H1 (cell line): ENCODE data around the gene PXDN. TPM values are rescaled to one million over a fixed set of nuclear protein-coding genes. Genes with fewer than 3 reads are reported as not detected.

Source experiments
- CTCF ChIA-PET: fragments of 300-600 bp; sonication (Branson Sonifier 250); formaldehyde crosslinking; loops from one replicate; lab custom pipeline; 2021; ENCODE audit not compliant: partially characterized antibody; lab: Charles Lee
- POLR2A ChIA-PET: fragments of 300-600 bp; sonication (Branson Sonifier 250); formaldehyde crosslinking; loops from one replicate; lab custom pipeline; 2021; ENCODE audit warnings: inconsistent platforms; ENCODE audit not compliant: partially characterized antibody; lab: Charles Lee
- DNase-seq, 2 experiments: peaks; one replicate each; pipeline versions ENCODE4 v3.0.0 to v3.0.0-alpha.2; 2010 to 2022; ENCODE audit warnings: low spot score in 2 of 2, low read depth in 1 of 2, mixed read lengths in 1 of 2
- FAIRE-seq: peaks from 2 replicates; lab custom pipeline; 2011; peaks lifted over from hg19 to GRCh38; lab: Jason Lieb, UNC
- H2AFZ ChIP-seq: 2 replicates; pipeline ENCODE4 v1.8.1; 2012; ENCODE audit warnings: low read length, inconsistent platforms
- H2AK5ac ChIP-seq: 2 replicates; pipeline ENCODE4 v1.6.1; 2013; ENCODE audit warnings: low read depth, low read length
- H2BK120ac ChIP-seq: replicated peaks from 2 replicates; pipeline ENCODE3; 2013; ENCODE audit warnings: low read depth, low read length, inconsistent platforms
- H2BK12ac ChIP-seq: 2 replicates; pipeline ENCODE4 v1.6.1; 2013; ENCODE audit warnings: low read depth, low read length
- H2BK15ac ChIP-seq: 2 replicates; pipeline ENCODE4 v1.6.1; 2013; ENCODE audit warnings: low read length
- H2BK20ac ChIP-seq: 2 replicates; pipeline ENCODE4 v1.6.1; 2013; ENCODE audit warnings: low read length
- H2BK5ac ChIP-seq: 2 replicates; pipeline ENCODE4 v1.6.1; 2013; ENCODE audit warnings: low read depth, low read length
- H3K14ac ChIP-seq: 2 replicates; pipeline ENCODE4 v1.6.1; 2013; ENCODE audit warnings: inconsistent platforms; ENCODE audit not compliant: insufficient read length
- H3K18ac ChIP-seq: 2 replicates; pipeline ENCODE4 v1.6.1; 2013; ENCODE audit warnings: low read length; ENCODE audit errors: extremely low read depth
- H3K23ac ChIP-seq: 2 replicates; pipeline ENCODE4 v1.6.1; 2013; ENCODE audit warnings: inconsistent platforms; ENCODE audit not compliant: insufficient read length
- H3K23me2 ChIP-seq: 2 replicates; pipeline ENCODE4 v1.6.1; 2013; ENCODE audit warnings: low read depth, low read length
- H3K27ac ChIP-seq: 2 replicates; pipeline ENCODE4 v1.6.1; 2011; ENCODE audit warnings: low read depth, low read length, inconsistent platforms
- H3K27me3 ChIP-seq, 4 experiments: replicated peaks in 1 of 4; 1 replicate in 1 of 4; 2 replicates in 3 of 4; pipeline versions ENCODE4 v1.6.1 to v1.8.1; 2011 to 2013; ENCODE audit warnings: low read length in 3 of 4, mild to moderate bottlenecking in 3 of 4, inconsistent platforms in 2 of 4, mixed read lengths in 2 of 4, moderate library complexity in 1 of 4; ENCODE audit not compliant: control insufficient read depth in 3 of 4, insufficient read depth in 3 of 4; ENCODE audit errors: extremely low read depth in 1 of 4
- H3K36me3 ChIP-seq, 4 experiments: 2 replicates each; pipeline versions ENCODE4 v1.6.1 to v1.8.1; 2011 to 2013; ENCODE audit warnings: mild to moderate bottlenecking in 4 of 4, low read length in 3 of 4, moderate library complexity in 2 of 4, control low read depth in 1 of 4, inconsistent platforms in 1 of 4; ENCODE audit not compliant: insufficient read depth in 4 of 4, control insufficient read depth in 2 of 4
- H3K4ac ChIP-seq: replicated peaks from 2 replicates; pipeline ENCODE3; 2013; ENCODE audit warnings: low read length, low read depth, mixed read lengths, inconsistent platforms; ENCODE audit not compliant: insufficient read length
- H3K4me1 ChIP-seq, 4 experiments: replicated peaks in 1 of 4; 1 replicate in 1 of 4; 2 replicates in 3 of 4; pipeline versions ENCODE4 v1.6.1 to v1.8.1; 2011 to 2013; ENCODE audit warnings: low read length in 3 of 4, inconsistent platforms in 2 of 4, mixed read lengths in 1 of 4; ENCODE audit not compliant: insufficient read depth in 4 of 4, control insufficient read depth in 3 of 4
- H3K4me2 ChIP-seq, 2 experiments: 2 replicates each; pipeline versions ENCODE4 v1.6.1 to v1.8.1; 2011 to 2013; ENCODE audit warnings: low read depth in 2 of 2, low read length in 2 of 2, control low read depth in 1 of 2, inconsistent platforms in 1 of 2, mild to moderate bottlenecking in 1 of 2; ENCODE audit not compliant: insufficient read depth in 1 of 2
- H3K4me3 ChIP-seq, 4 experiments: fragments of 200-600, 300-600 bp in 1 of 4; sonication (generic), shearing (Covaris generic), sonication (Bioruptor Twin) in 1 of 4; 2 replicates each; pipeline versions ENCODE4 v1.5.1 to v1.8.1; 2011 to 2016; ENCODE audit warnings: low read length in 4 of 4, low read depth in 3 of 4, control low read depth in 2 of 4, inconsistent platforms in 2 of 4, mild to moderate bottlenecking in 2 of 4, mixed read lengths in 1 of 4, moderate library complexity in 1 of 4; ENCODE audit not compliant: insufficient read depth in 2 of 4; ENCODE audit errors: extremely low read depth in 1 of 4
- H3K56ac ChIP-seq: replicated peaks from 2 replicates; pipeline ENCODE3; 2013; ENCODE audit warnings: low read depth, mild to moderate bottlenecking, mixed read lengths, low read length, inconsistent platforms; ENCODE audit not compliant: insufficient read length
- H3K79me1 ChIP-seq: 2 replicates; pipeline ENCODE4 v1.6.1; 2013; ENCODE audit warnings: low read depth, low read length, control low read depth
- H3K79me2 ChIP-seq, 2 experiments: 2 replicates each; pipeline versions ENCODE4 v1.6.1 to v1.8.1; 2012 to 2013; ENCODE audit warnings: low read length in 2 of 2, mild to moderate bottlenecking in 2 of 2, inconsistent platforms in 1 of 2; ENCODE audit not compliant: insufficient read depth in 2 of 2, control insufficient read depth in 1 of 2
- H3K9ac ChIP-seq, 4 experiments: replicated peaks in 1 of 4; 1 replicate in 1 of 4; 2 replicates in 3 of 4; pipeline versions ENCODE4 v1.6.1 to v1.8.1; 2011 to 2013; ENCODE audit warnings: low read depth in 3 of 4, low read length in 3 of 4, control low read depth in 2 of 4, mild to moderate bottlenecking in 2 of 4, moderate library complexity in 2 of 4, inconsistent platforms in 1 of 4; ENCODE audit errors: extremely low read depth in 1 of 4
- H3K9me3 ChIP-seq, 2 experiments: 2 replicates each; pipeline versions ENCODE4 v1.6.1 to v1.8.1; 2012 to 2013; ENCODE audit warnings: mild to moderate bottlenecking in 2 of 2, moderate library complexity in 2 of 2, control low read depth in 1 of 2, inconsistent platforms in 1 of 2, low read depth in 1 of 2, low read length in 1 of 2, mixed read lengths in 1 of 2; ENCODE audit not compliant: insufficient read depth in 2 of 2
- H4K20me1 ChIP-seq, 2 experiments: replicated peaks in 1 of 2; 2 replicates each; pipeline versions ENCODE3 to v1.8.1; 2011 to 2013; ENCODE audit warnings: inconsistent platforms in 2 of 2, low read length in 2 of 2, mild to moderate bottlenecking in 1 of 2; ENCODE audit not compliant: insufficient read depth in 2 of 2, control insufficient read depth in 1 of 2
- H4K5ac ChIP-seq: 2 replicates; pipeline ENCODE4 v1.6.1; 2013; ENCODE audit warnings: low read length, low read depth, mixed read lengths, inconsistent platforms; ENCODE audit not compliant: insufficient read length
- H4K8ac ChIP-seq: 2 replicates; pipeline ENCODE4 v1.8.0; 2013; ENCODE audit warnings: mild to moderate bottlenecking, moderate library complexity, low read length, inconsistent platforms; ENCODE audit not compliant: insufficient read depth; ENCODE audit errors: extremely low read depth
- H4K91ac ChIP-seq: replicated peaks from 2 replicates; pipeline ENCODE3; 2013; ENCODE audit warnings: low read length, mixed read lengths, inconsistent platforms; ENCODE audit not compliant: insufficient read length
- ASH2L ChIP-seq: fragments of 200-600, 300-600 bp; sonication (generic); IDR thresholded peaks from one replicate; pipeline ENCODE4 v1.7.1; 2017; ENCODE audit warnings: low read length
- CBX5 ChIP-seq: fragments of 300-800, 300-1000 bp; sonication (generic); IDR thresholded peaks from 2 replicates; pipeline ENCODE4 v1.7.1; 2016; ENCODE audit warnings: antibody characterized with exemption, low read length, low read depth
- CEBPB ChIP-seq: IDR thresholded peaks from 2 replicates; pipeline ENCODE4 v1.6.1; 2012; ENCODE audit warnings: low read depth, low read length
- CTBP2 ChIP-seq: IDR thresholded peaks from 2 replicates; pipeline ENCODE4 v1.7.0; 2011; ENCODE audit warnings: borderline replicate concordance, mild to moderate bottlenecking, moderate library complexity, mixed read lengths, low read length; ENCODE audit not compliant: insufficient read depth, insufficient read length
- FOSL1 ChIP-seq: IDR thresholded peaks from 2 replicates; pipeline ENCODE4 v1.6.1; 2011; ENCODE audit warnings: mild to moderate bottlenecking, low read depth, low read length, moderate library complexity; ENCODE audit not compliant: insufficient read depth
- MAFK ChIP-seq: IDR thresholded peaks from 2 replicates; pipeline ENCODE4 v1.6.1; 2012; ENCODE audit warnings: low read depth, mild to moderate bottlenecking, improper control_type of control experiment, low read length
- RAD21 ChIP-seq, 2 experiments: IDR thresholded peaks in 1 of 2; conservative IDR thresholded peaks in 1 of 2; 2 replicates each; pipeline ENCODE4 v1.6.1; 2011; ENCODE audit warnings: low read depth in 2 of 2, low read length in 2 of 2, improper control_type of control experiment in 1 of 2, inconsistent platforms in 1 of 2, mild to moderate bottlenecking in 1 of 2, moderate library complexity in 1 of 2
- RNF2 ChIP-seq: fragments of 200-900, 300-1000 bp; sonication (generic); IDR thresholded peaks from 2 replicates; pipeline ENCODE4 v1.7.1; 2016; ENCODE audit warnings: borderline replicate concordance, low read depth, mild to moderate bottlenecking, antibody characterized with exemption, low read length; ENCODE audit not compliant: poor library complexity, severe bottlenecking; ENCODE audit errors: missing control alignments
- SP1 ChIP-seq: IDR thresholded peaks from 2 replicates; pipeline ENCODE4 v1.6.1; 2011; ENCODE audit warnings: low read depth, low read length
- SP4 ChIP-seq: IDR thresholded peaks from 2 replicates; pipeline ENCODE4 v1.6.1; 2012; ENCODE audit warnings: low read length, inconsistent platforms
- WGBS, 2 experiments: shearing (Covaris generic) in 1 of 2; methylation state at CpG; one replicate each; pipeline versions ENCODE4 v1.1.6 to v1.1.7; 2013 to 2015; ENCODE audit warnings: low lambda C conversion rate in 2 of 2, mixed read lengths in 2 of 2, inconsistent platforms in 1 of 2, low coverage in 1 of 2, missing lambda C conversion rate in 1 of 2; ENCODE audit not compliant: insufficient replicate concordance in 2 of 2, insufficient coverage in 1 of 2, insufficient read length in 1 of 2; ENCODE audit errors: extremely low coverage in 1 of 2, missing lambda C conversion rate in 1 of 2; 5-methylcytosine and 5-hydroxymethylcytosine counted together
- polyA plus RNA-seq, 7 experiments: library from polyadenylated mRNA; depleted of rRNA in 3 of 7; stranded (reverse) in 5 of 7; unstranded in 2 of 7; fragments of >200 nt in 5 of 7; fragments of 200-250 nt in 2 of 7; gene quantifications; 1 replicate in 5 of 7; 2 replicates in 1 of 7; 4 replicates in 1 of 7; pipeline versions ENCODE4 v1.2.1 to v1.2.3, GENCODE V29; 2011 to 2013; ENCODE audit warnings: missing spikeins in 2 of 7, mixed read lengths in 2 of 7
- total RNA-seq: library from RNA; stranded (reverse); fragmentation: NEBNext Ultra II Directional; extraction: Animal tissue kit (Norgen Biotek cat#: 25700); gene quantifications from 2 replicates; pipeline ENCODE4 v1.2.1, GENCODE V29; 2021
- TF ChIP-seq, protein P1 (sequence below): IDR thresholded peaks from 2 replicates; pipeline ENCODE4 v1.6.1; 2012; ENCODE audit warnings: inconsistent platforms

PXDN gene
- total and polyA plus RNA-seq, 2 of the 8 experiments (the other 6 are each of a cell fraction or from before 2014, with no cell fraction given), result 104 to 141 TPM

DNA sequence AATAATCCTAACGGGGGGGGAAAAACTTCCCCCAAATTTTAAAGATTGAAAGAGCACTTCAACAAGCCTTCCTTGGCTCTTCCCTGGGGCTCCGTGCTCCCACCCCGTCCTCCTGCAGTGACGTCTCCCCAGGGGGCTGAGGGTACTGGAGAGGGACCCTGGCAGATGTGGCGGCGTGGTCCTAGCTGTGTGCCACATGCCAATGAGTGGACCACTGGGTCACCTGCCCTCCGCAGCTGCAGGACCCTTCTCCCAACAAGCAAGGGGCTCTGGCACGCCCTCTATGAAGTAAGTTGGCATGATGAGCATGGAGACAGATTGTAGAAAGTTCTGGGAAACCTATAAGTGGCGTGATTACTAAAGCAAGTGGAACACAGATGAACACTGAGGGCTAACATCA lies 46.7 kb downstream of the PXDN start:
- no peak overlapping the region for H3K23ac ChIP-seq
- no peak overlapping the region for H2BK5ac ChIP-seq
- H3K36me3 ChIP-seq, result peaks cover 0 to 4% (median under 1%) of the 10 kb centered on the region in 4 experiments; a peak in 2 of 8 replicates
- no peak overlapping the region for H2BK15ac ChIP-seq
- no peak overlapping the region for H3K14ac ChIP-seq
- POLR2A ChIA-PET, result interaction anchor here (1.2 to 2.3 kb wide), 2 partner anchors 10 to 87 kb away, joined by 3 to 6 read pairs; no protein-coding TSS in a partner anchor
- no peak overlapping the region for H4K5ac ChIP-seq
- TF ChIP-seq CEBPB, result no peak
- TF ChIP-seq FOSL1, result no peak
- no peak for TF ChIP-seq RNF2
- no peak for TF ChIP-seq CTBP2
- no peak for TF ChIP-seq RAD21 (IDR thresholded peaks at IDR 0.05 in 1 of 2, conservative IDR thresholded peaks at IDR 0.05 in 1 of 2; ENCODE audit: low read depth in 2 of 2, low read length in 2 of 2)
- TF ChIP-seq SP4, result no peak
- TF ChIP-seq SP1, result no peak
- TF ChIP-seq CBX5, result no peak
- TF ChIP-seq MAFK, result no peak
- TF ChIP-seq, protein P1, sequence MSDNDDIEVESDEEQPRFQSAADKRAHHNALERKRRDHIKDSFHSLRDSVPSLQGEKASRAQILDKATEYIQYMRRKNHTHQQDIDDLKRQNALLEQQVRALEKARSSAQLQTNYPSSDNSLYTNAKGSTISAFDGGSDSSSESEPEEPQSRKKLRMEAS, result no peak
- no peak for TF ChIP-seq ASH2L
- H3K4ac ChIP-seq, result no peak overlapping the region
- H4K91ac ChIP-seq, result no peak overlapping the region
- no peak overlapping the region for H3K18ac ChIP-seq
- no peaks in the 10 kb centered on the region for H3K23me2 ChIP-seq
- no peak overlapping the region for H4K8ac ChIP-seq
- no peak overlapping the region for H3K4me3 ChIP-seq
- H2AFZ ChIP-seq, result no peak overlapping the region
- H3K9me3 ChIP-seq, result no peaks in the 10 kb centered on the region
- no peak overlapping the region for H2BK20ac ChIP-seq
- WGBS, 2 experiments, result 84% methylated on average over 9 of the region's 9 CpGs; no CpG with 5 or more reads in 1 of the 2 experiments
- DNase-seq (no peak), FAIRE-seq (no peak)
- H3K79me1 ChIP-seq, result peaks cover 18% of the 10 kb centered on the region
- H3K4me1 ChIP-seq, result peaks cover 4 to 9% (median 6%) of the 10 kb centered on the region in 4 experiments; a peak in 5 of 7 replicates
- no peak overlapping the region for H3K4me2 ChIP-seq
- H3K79me2 ChIP-seq, result peaks cover 0 to 57% of the 10 kb centered on the region in 2 experiments; a peak in 2 of 4 replicates
- H3K27me3 ChIP-seq, result no peaks in the 10 kb centered on the region
- no peak overlapping the region for H3K9ac ChIP-seq
- no peak overlapping the region for H2BK120ac ChIP-seq
- H2AK5ac ChIP-seq, result no peak overlapping the region
- H3K27ac ChIP-seq, result no peak overlapping the region
- no peak overlapping the region for H2BK12ac ChIP-seq
- H4K20me1 ChIP-seq, result peaks cover 8 to 18% of the 10 kb centered on the region in 2 experiments
- CTCF ChIA-PET, result interaction anchor here (0.6 to 1.9 kb wide), 8 partner anchors 11 to 119 kb away, joined by 3 to 8 read pairs (median 3); no protein-coding TSS in a partner anchor
- no peak overlapping the region for H3K56ac ChIP-seq
